Muscle of leg (tissue), 11 donors: ENCODE results near the gene IGF2BP1. TPM values are rescaled to one million over a fixed set of nuclear protein-coding genes. Genes with fewer than 3 reads are reported as not detected.
"Not testable (repeated sequence)": the region's sequence is repeated elsewhere in the genome, so short reads cannot be mapped to it uniquely, and the experiment has no call there.

Source experiments
- DNase-seq: peaks from one replicate; pipeline ENCODE4 v3.0.0; 2013
- H3K27ac ChIP-seq: one replicate; pipeline ENCODE4 v1.5.1; 2013; ENCODE audit warnings: mild to moderate bottlenecking, low read length, control low read depth
- H3K27me3 ChIP-seq: one replicate; pipeline ENCODE4 v1.6.1; 2013; ENCODE audit warnings: low read length; ENCODE audit not compliant: control insufficient read depth, insufficient read depth
- H3K36me3 ChIP-seq: one replicate; pipeline ENCODE4 v1.6.1; 2013; ENCODE audit warnings: low read length; ENCODE audit not compliant: control insufficient read depth, insufficient read depth
- H3K4me1 ChIP-seq: one replicate; pipeline ENCODE4 v1.6.1; 2013; ENCODE audit warnings: low read length; ENCODE audit not compliant: control insufficient read depth, insufficient read depth
- H3K4me3 ChIP-seq: one replicate; pipeline ENCODE4 v1.5.1; 2013; ENCODE audit warnings: low read length, control low read depth
- H3K9me3 ChIP-seq: replicated peaks from 2 replicates; pipeline ENCODE4 v1.6.1; 2013; ENCODE audit warnings: low read depth, low read length; ENCODE audit not compliant: control insufficient read depth
- WGBS: methylation state at CpG from one replicate; pipeline ENCODE4 v1.1.5; 2013; ENCODE audit warnings: missing lambda C conversion rate; ENCODE audit not compliant: insufficient coverage; 5-methylcytosine and 5-hydroxymethylcytosine counted together
- polyA plus RNA-seq, 8 donors: library from polyadenylated mRNA; unstranded; fragments of 120-200 nt; gene quantifications; one replicate each; pipeline versions ENCODE4 v1.2.1 to v1.2.3, GENCODE V29; 2013; ENCODE audit warnings: inconsistent platforms in 1 of 8, low replicate concordance in 1 of 8; ENCODE audit not compliant: insufficient read length in 8 of 8, insufficient read depth in 1 of 8
- total RNA-seq: library from RNA; stranded (reverse); fragments of 120-200 nt; gene quantifications from one replicate; pipeline ENCODE4 v1.2.4, GENCODE V29; 2013

Gene IGF2BP1
- total and polyA plus RNA-seq, 9 donors = 9.4 to 21.6 (median 16.8) TPM

DNA sequence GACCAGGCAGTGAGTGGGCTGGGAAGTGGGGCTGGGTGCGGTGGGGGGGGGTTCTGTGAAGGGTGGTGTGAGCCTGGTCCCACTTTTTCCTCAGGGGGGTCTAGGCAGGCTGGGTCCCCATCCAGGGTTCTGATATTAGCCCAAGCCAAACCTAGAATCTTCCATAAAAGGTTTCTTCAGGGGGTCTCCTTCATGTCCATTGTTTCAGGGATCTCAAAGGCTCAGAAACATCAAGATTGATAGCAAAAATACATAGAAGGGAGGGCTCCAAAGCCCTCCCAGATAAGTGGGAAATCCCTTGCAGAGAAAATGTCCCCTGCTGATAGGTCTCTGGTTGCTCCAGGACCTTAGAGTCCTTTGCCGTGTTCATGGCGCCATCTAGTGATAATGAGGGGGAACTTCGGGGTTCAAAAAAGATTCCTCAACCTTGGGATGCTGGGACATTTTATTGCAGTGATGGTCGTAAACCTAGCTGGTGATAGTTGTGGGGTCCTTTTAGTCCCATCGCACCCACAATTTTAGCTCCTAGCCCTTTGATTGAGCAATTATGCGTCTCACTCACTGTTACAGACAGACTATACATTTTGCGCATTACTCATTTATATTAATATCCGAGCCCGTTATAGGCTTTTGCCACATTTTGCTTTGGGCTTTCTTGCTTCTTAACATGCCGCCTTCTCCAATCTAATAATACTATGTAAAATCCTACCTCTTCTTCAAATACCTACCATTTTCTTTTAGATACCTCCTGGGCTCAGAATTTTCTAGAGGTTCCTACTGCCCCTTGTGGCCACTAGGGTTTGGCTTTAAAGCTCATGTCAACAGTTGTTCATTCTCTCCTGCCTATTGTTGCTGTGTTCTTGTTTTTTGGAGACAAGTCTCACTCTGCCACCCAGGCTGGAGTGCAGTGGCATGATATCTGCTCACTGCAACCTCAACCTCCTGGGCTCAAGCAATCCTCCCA lies 35.1 kb downstream of the IGF2BP1 start:
- peak; percentile 87 for DNase-seq
- H3K27me3 ChIP-seq = no peaks in the 10 kb centered on the region
- no peaks in the 10 kb centered on the region for H3K9me3 ChIP-seq
- peaks cover 2% of the 10 kb centered on the region for H3K36me3 ChIP-seq
- H3K4me1 ChIP-seq = peaks cover 10% of the 10 kb centered on the region
- WGBS = 67% methylated on average over 7 of the region's 11 CpGs
- no peak overlapping the region for H3K27ac ChIP-seq
- H3K4me3 ChIP-seq = no peak overlapping the region

GRCh38 chr17:49035470-49036269 lies 38.5 kb downstream of the IGF2BP1 start:
- Histone ChIP-seq H3K4me1 (peaks cover 10% of the 10 kb centered on the region), H3K27ac (peak overlapping the region; percentile 62), H3K36me3 (peaks cover 24% of the 10 kb centered on the region), H3K27me3 (no peaks in the 10 kb centered on the region), H3K4me3 (peak overlapping the region; percentile 37), H3K9me3 (no peaks in the 10 kb centered on the region)
- 52% methylated on average over 36 of the region's 42 CpGs for WGBS
- DNase-seq = peak; percentile 76

- H3K27me3 ChIP-seq = no peaks in the 10 kb centered on the region
- DNase-seq = no peak
- no peak overlapping the region for H3K4me3 ChIP-seq
- peaks cover 29% of the 10 kb centered on the region for H3K36me3 ChIP-seq
- no peaks in the 10 kb centered on the region for H3K9me3 ChIP-seq
- no peak overlapping the region for H3K27ac ChIP-seq
- 97% methylated on average over 5 of the region's 13 CpGs for WGBS
- peaks cover 10% of the 10 kb centered on the region for H3K4me1 ChIP-seq
Observed at GRCh38 chr17:49036270-49036626, 39.1 kb downstream of the IGF2BP1 start.

- H3K4me3 ChIP-seq = no peak overlapping the region
- no peak overlapping the region for H3K27ac ChIP-seq
- H3K9me3 ChIP-seq = no peaks in the 10 kb centered on the region
- DNase-seq = no peak
- H3K27me3 ChIP-seq = no peaks in the 10 kb centered on the region
- WGBS = 96% methylated on average over 3 of the region's 8 CpGs
- peaks cover 7% of the 10 kb centered on the region for H3K4me1 ChIP-seq
- H3K36me3 ChIP-seq = peaks cover 48% of the 10 kb centered on the region
Observed at GRCh38 chr17:49038138-49038537, 41.0 kb downstream of the IGF2BP1 start.

GRCh38 chr17:49038544-49038943 lies 41.4 kb downstream of the IGF2BP1 start:
- no CpG with 5 or more reads among the region's 2 CpGs for WGBS
- Histone ChIP-seq H3K36me3 (peaks cover 51% of the 10 kb centered on the region), H3K27me3 (no peaks in the 10 kb centered on the region), H3K9me3 (no peaks in the 10 kb centered on the region), H3K4me3 (no peak overlapping the region), H3K4me1 (peaks cover 7% of the 10 kb centered on the region), H3K27ac (no peak overlapping the region)
- no peak for DNase-seq

DNA sequence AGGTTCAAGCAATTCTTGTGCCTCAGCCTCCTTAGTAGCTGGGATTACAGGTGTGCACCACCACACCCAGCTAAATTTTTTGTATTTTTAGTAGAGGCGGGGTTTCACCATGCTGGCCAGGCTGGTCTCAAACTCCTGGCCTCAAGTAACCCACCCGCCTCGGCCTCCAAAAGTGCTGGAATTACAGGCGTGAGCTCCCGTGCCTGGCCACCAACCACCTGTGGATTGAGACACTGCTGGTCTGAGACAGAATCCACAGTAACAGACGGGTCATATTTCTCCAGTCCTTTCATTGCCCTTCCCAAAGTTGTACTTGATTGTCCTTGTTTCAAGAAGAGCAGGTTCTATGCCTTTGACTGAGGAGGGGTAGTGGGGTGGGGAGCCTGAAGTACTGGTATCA lies 42.3 kb downstream of the IGF2BP1 start:
- not testable (repeated sequence) for DNase-seq, H3K9me3 ChIP-seq, H3K4me1 ChIP-seq, H3K4me3 ChIP-seq, H3K27ac ChIP-seq, H3K27me3 ChIP-seq
- WGBS = 86% methylated on average over 5 of the region's 6 CpGs
- peaks cover 60% of the 10 kb centered on the region for H3K36me3 ChIP-seq

GRCh38 chr17:49041527-49041926 lies 44.3 kb downstream of the IGF2BP1 start:
- DNase-seq = no peak
- Histone ChIP-seq H3K9me3 (no peaks in the 10 kb centered on the region), H3K27ac (no peak overlapping the region), H3K36me3 (peaks cover 78% of the 10 kb centered on the region), H3K4me1 (no peaks in the 10 kb centered on the region), H3K27me3 (no peaks in the 10 kb centered on the region), H3K4me3 (no peak overlapping the region)
- 100% methylated on average over 1 of the region's 4 CpGs for whole genome bisulfite sequencing

GRCh38 chr17:49045376-49045775 lies 48.2 kb downstream of the IGF2BP1 start:
- Histone ChIP-seq H3K36me3 (peaks cover 82% of the 10 kb centered on the region), H3K4me1 (no peaks in the 10 kb centered on the region), H3K27me3 (no peaks in the 10 kb centered on the region), H3K27ac (no peak overlapping the region), H3K9me3 (no peaks in the 10 kb centered on the region), H3K4me3 (no peak overlapping the region)
- WGBS = no CpG with 5 or more reads among the region's 2 CpGs
- DNase-seq = no peak

- peaks cover 76% of the 10 kb centered on the region for H3K36me3 ChIP-seq
- DNase-seq = no peak
- no peaks in the 10 kb centered on the region for H3K9me3 ChIP-seq
- no peaks in the 10 kb centered on the region for H3K4me1 ChIP-seq
- H3K4me3 ChIP-seq = no peak overlapping the region
- no peak overlapping the region for H3K27ac ChIP-seq
- H3K27me3 ChIP-seq = no peaks in the 10 kb centered on the region
Observed at GRCh38 chr17:49046912-49047311, 49.7 kb downstream of the IGF2BP1 start.

- H3K36me3 ChIP-seq = peaks cover 64% of the 10 kb centered on the region
- H3K4me1 ChIP-seq = no peaks in the 10 kb centered on the region
- no peak for DNase-seq
- H3K27me3 ChIP-seq = no peaks in the 10 kb centered on the region
- H3K27ac ChIP-seq = no peak overlapping the region
- H3K4me3 ChIP-seq = no peak overlapping the region
- H3K9me3 ChIP-seq = no peaks in the 10 kb centered on the region
- WGBS = 83% methylated on average over 9 of the region's 11 CpGs
Observed at GRCh38 chr17:49049265-49049664, 52.1 kb downstream of the IGF2BP1 start.
